Neural cell (in vitro differentiated cells): Measurements from ENCODE around the gene CHML. TPM values are rescaled to one million over a fixed set of nuclear protein-coding genes. Genes with fewer than 3 reads are reported as not detected.

Source experiments
- H2AFZ ChIP-seq: fragments of 200-600, 300-800 bp; sonication (generic), shearing (Covaris generic); 2 replicates; pipeline ENCODE4 v1.6.0; 2014; ENCODE audit warnings: low read depth, mild to moderate bottlenecking, antibody characterized with exemption, low read length, moderate library complexity
- H3F3A ChIP-seq: fragments of 200-600 bp; shearing (Covaris generic); 2 replicates; pipeline ENCODE4 v1.6.1; 2016; ENCODE audit warnings: mild to moderate bottlenecking, moderate library complexity, mixed read lengths, antibody characterized with exemption, low read length; ENCODE audit not compliant: insufficient read depth, poor library complexity, severe bottlenecking
- H3K27ac ChIP-seq: fragments of 200-600, 300-800 bp; sonication (generic), shearing (Covaris generic); 2 replicates; pipeline ENCODE4 v1.5.1; 2014; ENCODE audit warnings: mild to moderate bottlenecking, low read length, moderate library complexity
- H3K27me3 ChIP-seq: fragments of 300-800, 200-600 bp; sonication (generic), shearing (Covaris generic); 2 replicates; pipeline ENCODE4 v1.6.0; 2014; ENCODE audit warnings: mild to moderate bottlenecking, low read depth, low read length, moderate library complexity; ENCODE audit not compliant: insufficient read depth
- H3K36me3 ChIP-seq: fragments of 300-800, 200-600 bp; sonication (generic), shearing (Covaris generic); 2 replicates; pipeline ENCODE4 v1.5.1; 2014; ENCODE audit warnings: mild to moderate bottlenecking, antibody characterized with exemption, low read length, moderate library complexity; ENCODE audit not compliant: insufficient read depth
- H3K4me2 ChIP-seq: fragments of 300-800, 200-600 bp; sonication (generic), shearing (Covaris generic); 2 replicates; pipeline ENCODE4 v1.6.0; 2014; ENCODE audit warnings: mild to moderate bottlenecking, low read length
- H3K4me3 ChIP-seq: fragments of 300-800, 200-600 bp; sonication (generic), shearing (Covaris generic); 2 replicates; pipeline ENCODE4 v1.5.1; 2014; ENCODE audit warnings: mild to moderate bottlenecking, low read length, moderate library complexity
- H3K79me2 ChIP-seq: fragments of 200-600 bp; shearing (Covaris generic); replicated peaks from 2 replicates; pipeline ENCODE4 v1.6.0; 2014; ENCODE audit warnings: mild to moderate bottlenecking, low read length, moderate library complexity; ENCODE audit not compliant: insufficient read depth
- H3K9ac ChIP-seq: fragments of 300-800, 200-600 bp; sonication (generic), shearing (Covaris generic); 2 replicates; pipeline ENCODE4 v1.6.1; 2016; ENCODE audit warnings: mild to moderate bottlenecking, low read length, mixed read lengths
- H3K9me2 ChIP-seq: fragments of 200-600 bp; shearing (Covaris generic); 2 replicates; pipeline ENCODE4 v1.6.1; 2016; ENCODE audit warnings: mild to moderate bottlenecking, low read length, mixed read lengths; ENCODE audit not compliant: insufficient read depth
- H3K9me3 ChIP-seq: fragments of 200-600, 300-800 bp; sonication (generic), shearing (Covaris generic); 2 replicates; pipeline ENCODE4 v1.6.1; 2016; ENCODE audit warnings: mild to moderate bottlenecking, mixed run types, low read length, moderate library complexity, mixed read lengths
- H4K20me1 ChIP-seq: fragments of 200-600 bp; shearing (Covaris generic); 2 replicates; pipeline ENCODE4 v1.6.1; 2016; ENCODE audit warnings: mild to moderate bottlenecking, mixed run types; ENCODE audit not compliant: insufficient read depth
- EP300 ChIP-seq: fragments of 450-650 bp; conservative IDR thresholded peaks from 2 replicates; pipeline ENCODE4 v1.6.1; 2014; ENCODE audit warnings: antibody characterized with exemption, mild to moderate bottlenecking, moderate library complexity; ENCODE audit not compliant: poor library complexity, severe bottlenecking
- EZH2 ChIP-seq: fragments of 200-600, 300-800 bp; shearing (Covaris generic), sonication (generic); IDR thresholded peaks from 2 replicates; pipeline ENCODE4 v1.6.1; 2014; ENCODE audit warnings: antibody characterized with exemption, low read length, borderline replicate concordance, mild to moderate bottlenecking; ENCODE audit not compliant: insufficient read depth, poor library complexity, severe bottlenecking
- MXI1 ChIP-seq: fragments of 450-650 bp; conservative IDR thresholded peaks from 2 replicates; pipeline ENCODE4 v1.6.1; 2014; ENCODE audit warnings: antibody characterized with exemption, mild to moderate bottlenecking; ENCODE audit not compliant: poor library complexity, severe bottlenecking
- POLR2AphosphoS5 ChIP-seq: IDR thresholded peaks from 2 replicates; pipeline ENCODE4 v1.6.1; 2012
- RAD21 ChIP-seq: fragments of 450-650 bp; conservative IDR thresholded peaks from 2 replicates; pipeline ENCODE4 v1.6.1; 2014; ENCODE audit warnings: antibody characterized with exemption, mild to moderate bottlenecking, moderate library complexity
- SMC3 ChIP-seq: fragments of 450-650 bp; conservative IDR thresholded peaks from 2 replicates; pipeline ENCODE4 v1.6.1; 2014; ENCODE audit warnings: antibody characterized with exemption, mild to moderate bottlenecking, moderate library complexity; ENCODE audit not compliant: poor library complexity
- TAF1 ChIP-seq: IDR thresholded peaks from 2 replicates; pipeline ENCODE4 v1.6.1; 2012; ENCODE audit warnings: low read depth
- polyA plus RNA-seq: library from polyadenylated mRNA; depleted of rRNA; stranded (reverse); fragments of >200 nt; gene quantifications from 2 replicates; pipeline ENCODE4 v1.2.3, GENCODE V29; 2014
- TF ChIP-seq, protein P1 (sequence below): IDR thresholded peaks from 2 replicates; pipeline ENCODE4 v1.6.1; 2012; ENCODE audit warnings: borderline replicate concordance
- TF ChIP-seq, protein P2 (sequence below): fragments of 450-650 bp; IDR thresholded peaks from 2 replicates; pipeline ENCODE4 v1.5.1; 2014; ENCODE audit warnings: antibody characterized with exemption, mild to moderate bottlenecking, moderate library complexity; ENCODE audit not compliant: poor library complexity, severe bottlenecking

CHML gene
- polyA plus RNA-seq, 1 donor from 2014 or later: 18.5 TPM

DNA sequence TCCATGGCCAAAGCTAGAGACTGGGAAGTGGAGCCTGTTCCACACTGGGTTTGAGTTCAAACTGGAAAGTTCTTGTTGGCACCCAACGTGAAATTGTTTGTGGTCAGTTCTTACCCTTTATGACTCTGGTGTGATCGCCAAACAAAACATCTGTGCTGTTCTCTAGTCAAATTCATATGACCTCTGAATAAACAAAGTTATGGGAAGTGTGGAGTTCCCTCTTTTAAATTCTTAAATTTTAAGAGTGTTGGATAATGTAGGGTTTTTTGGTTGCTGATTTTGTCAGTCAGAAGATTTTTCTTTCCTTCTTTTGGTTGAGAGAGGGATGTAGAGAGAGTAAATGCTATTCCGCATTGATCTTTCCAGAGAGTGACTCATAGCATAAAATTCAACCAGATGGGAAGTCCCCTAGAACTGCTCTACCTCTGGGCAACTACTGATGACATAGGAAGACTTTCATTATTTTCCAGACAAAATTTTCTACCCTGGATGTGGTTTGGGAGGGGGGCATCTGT lies 36.4 kb downstream of the CHML start:
- H3K9ac ChIP-seq: no peak overlapping the region
- no peaks in the 10 kb centered on the region for H3K27me3 ChIP-seq
- no peak overlapping the region for H3K4me2 ChIP-seq
- no peak overlapping the region for H3K4me3 ChIP-seq
- no peaks in the 10 kb centered on the region for H3F3A ChIP-seq
- no peak overlapping the region for H2AFZ ChIP-seq
- H3K36me3 ChIP-seq: no peaks in the 10 kb centered on the region
- H3K9me2 ChIP-seq: no peaks in the 10 kb centered on the region
- no peaks in the 10 kb centered on the region for H3K9me3 ChIP-seq
- TF ChIP-seq, protein P1, sequence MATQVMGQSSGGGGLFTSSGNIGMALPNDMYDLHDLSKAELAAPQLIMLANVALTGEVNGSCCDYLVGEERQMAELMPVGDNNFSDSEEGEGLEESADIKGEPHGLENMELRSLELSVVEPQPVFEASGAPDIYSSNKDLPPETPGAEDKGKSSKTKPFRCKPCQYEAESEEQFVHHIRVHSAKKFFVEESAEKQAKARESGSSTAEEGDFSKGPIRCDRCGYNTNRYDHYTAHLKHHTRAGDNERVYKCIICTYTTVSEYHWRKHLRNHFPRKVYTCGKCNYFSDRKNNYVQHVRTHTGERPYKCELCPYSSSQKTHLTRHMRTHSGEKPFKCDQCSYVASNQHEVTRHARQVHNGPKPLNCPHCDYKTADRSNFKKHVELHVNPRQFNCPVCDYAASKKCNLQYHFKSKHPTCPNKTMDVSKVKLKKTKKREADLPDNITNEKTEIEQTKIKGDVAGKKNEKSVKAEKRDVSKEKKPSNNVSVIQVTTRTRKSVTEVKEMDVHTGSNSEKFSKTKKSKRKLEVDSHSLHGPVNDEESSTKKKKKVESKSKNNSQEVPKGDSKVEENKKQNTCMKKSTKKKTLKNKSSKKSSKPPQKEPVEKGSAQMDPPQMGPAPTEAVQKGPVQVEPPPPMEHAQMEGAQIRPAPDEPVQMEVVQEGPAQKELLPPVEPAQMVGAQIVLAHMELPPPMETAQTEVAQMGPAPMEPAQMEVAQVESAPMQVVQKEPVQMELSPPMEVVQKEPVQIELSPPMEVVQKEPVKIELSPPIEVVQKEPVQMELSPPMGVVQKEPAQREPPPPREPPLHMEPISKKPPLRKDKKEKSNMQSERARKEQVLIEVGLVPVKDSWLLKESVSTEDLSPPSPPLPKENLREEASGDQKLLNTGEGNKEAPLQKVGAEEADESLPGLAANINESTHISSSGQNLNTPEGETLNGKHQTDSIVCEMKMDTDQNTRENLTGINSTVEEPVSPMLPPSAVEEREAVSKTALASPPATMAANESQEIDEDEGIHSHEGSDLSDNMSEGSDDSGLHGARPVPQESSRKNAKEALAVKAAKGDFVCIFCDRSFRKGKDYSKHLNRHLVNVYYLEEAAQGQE: no peak
- TF ChIP-seq, protein P2, sequence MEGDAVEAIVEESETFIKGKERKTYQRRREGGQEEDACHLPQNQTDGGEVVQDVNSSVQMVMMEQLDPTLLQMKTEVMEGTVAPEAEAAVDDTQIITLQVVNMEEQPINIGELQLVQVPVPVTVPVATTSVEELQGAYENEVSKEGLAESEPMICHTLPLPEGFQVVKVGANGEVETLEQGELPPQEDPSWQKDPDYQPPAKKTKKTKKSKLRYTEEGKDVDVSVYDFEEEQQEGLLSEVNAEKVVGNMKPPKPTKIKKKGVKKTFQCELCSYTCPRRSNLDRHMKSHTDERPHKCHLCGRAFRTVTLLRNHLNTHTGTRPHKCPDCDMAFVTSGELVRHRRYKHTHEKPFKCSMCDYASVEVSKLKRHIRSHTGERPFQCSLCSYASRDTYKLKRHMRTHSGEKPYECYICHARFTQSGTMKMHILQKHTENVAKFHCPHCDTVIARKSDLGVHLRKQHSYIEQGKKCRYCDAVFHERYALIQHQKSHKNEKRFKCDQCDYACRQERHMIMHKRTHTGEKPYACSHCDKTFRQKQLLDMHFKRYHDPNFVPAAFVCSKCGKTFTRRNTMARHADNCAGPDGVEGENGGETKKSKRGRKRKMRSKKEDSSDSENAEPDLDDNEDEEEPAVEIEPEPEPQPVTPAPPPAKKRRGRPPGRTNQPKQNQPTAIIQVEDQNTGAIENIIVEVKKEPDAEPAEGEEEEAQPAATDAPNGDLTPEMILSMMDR: no peak
- TF ChIP-seq EZH2: no peak
- TF ChIP-seq POLR2AphosphoS5: no peak
- no peak for TF ChIP-seq EP300
- TF ChIP-seq TAF1: no peak
- no peak for TF ChIP-seq MXI1
- no peak for TF ChIP-seq RAD21
- TF ChIP-seq SMC3: no peak
- H3K79me2 ChIP-seq: no peaks in the 10 kb centered on the region
- H3K27ac ChIP-seq: no peak overlapping the region
- no peaks in the 10 kb centered on the region for H4K20me1 ChIP-seq

DNA sequence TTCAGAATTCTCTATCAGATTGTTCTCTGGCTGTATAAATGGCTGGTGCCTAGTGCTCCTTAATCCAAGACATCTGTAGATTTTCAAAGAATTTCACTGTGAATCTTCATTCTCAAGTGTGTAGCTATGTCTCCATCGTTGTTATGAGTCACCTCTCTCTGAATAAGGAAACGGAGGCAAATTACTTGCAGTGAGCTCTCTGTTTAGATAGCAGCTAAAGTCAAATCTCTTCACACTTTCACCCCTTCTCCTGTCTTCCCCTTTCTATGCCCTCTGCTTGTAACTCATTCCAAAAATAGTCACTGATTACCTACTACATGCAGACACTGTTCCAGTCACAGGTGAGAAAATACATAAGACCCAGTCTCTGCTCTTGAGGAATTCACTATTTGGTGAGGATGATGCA lies 39.7 kb downstream of the CHML start:
- H3K36me3 ChIP-seq: no peaks in the 10 kb centered on the region
- no peaks in the 10 kb centered on the region for H3F3A ChIP-seq
- no peak overlapping the region for H3K4me3 ChIP-seq
- H3K9me2 ChIP-seq: no peaks in the 10 kb centered on the region
- H3K79me2 ChIP-seq: no peaks in the 10 kb centered on the region
- no peak overlapping the region for H3K9ac ChIP-seq
- H3K4me2 ChIP-seq: no peak overlapping the region
- H2AFZ ChIP-seq: no peak overlapping the region
- no peaks in the 10 kb centered on the region for H3K9me3 ChIP-seq
- H3K27me3 ChIP-seq: no peaks in the 10 kb centered on the region
- no peak overlapping the region for H3K27ac ChIP-seq
- TF ChIP-seq, protein P2: no peak
- no peak for TF ChIP-seq TAF1
- TF ChIP-seq EP300: no peak
- no peak for TF ChIP-seq EZH2
- TF ChIP-seq POLR2AphosphoS5: no peak
- no peaks in the 10 kb centered on the region for H4K20me1 ChIP-seq
